GM12864 (cell line): ENCODE measurements around the gene PRDX6.

Source experiments
- DNase-seq: peaks from one replicate; pipeline ENCODE4 v3.0.0-alpha.2; 2011; ENCODE audit warnings: low read depth
- H3K4me3 ChIP-seq: 2 replicates; pipeline ENCODE4 v1.5.1; 2011; ENCODE audit warnings: mild to moderate bottlenecking, low read depth, low read length, control low read depth
- TF ChIP-seq, protein P1 (sequence below): IDR thresholded peaks from 2 replicates; pipeline ENCODE4 v1.5.1; 2011; ENCODE audit warnings: low read depth, mild to moderate bottlenecking, moderate library complexity, low read length, control low read depth, inconsistent platforms; ENCODE audit errors: missing control alignments

The PRDX6 gene

GRCh38 chr1:173525926-173526325, 48.8 kb downstream of the PRDX6 start:
- TF ChIP-seq, protein P1, sequence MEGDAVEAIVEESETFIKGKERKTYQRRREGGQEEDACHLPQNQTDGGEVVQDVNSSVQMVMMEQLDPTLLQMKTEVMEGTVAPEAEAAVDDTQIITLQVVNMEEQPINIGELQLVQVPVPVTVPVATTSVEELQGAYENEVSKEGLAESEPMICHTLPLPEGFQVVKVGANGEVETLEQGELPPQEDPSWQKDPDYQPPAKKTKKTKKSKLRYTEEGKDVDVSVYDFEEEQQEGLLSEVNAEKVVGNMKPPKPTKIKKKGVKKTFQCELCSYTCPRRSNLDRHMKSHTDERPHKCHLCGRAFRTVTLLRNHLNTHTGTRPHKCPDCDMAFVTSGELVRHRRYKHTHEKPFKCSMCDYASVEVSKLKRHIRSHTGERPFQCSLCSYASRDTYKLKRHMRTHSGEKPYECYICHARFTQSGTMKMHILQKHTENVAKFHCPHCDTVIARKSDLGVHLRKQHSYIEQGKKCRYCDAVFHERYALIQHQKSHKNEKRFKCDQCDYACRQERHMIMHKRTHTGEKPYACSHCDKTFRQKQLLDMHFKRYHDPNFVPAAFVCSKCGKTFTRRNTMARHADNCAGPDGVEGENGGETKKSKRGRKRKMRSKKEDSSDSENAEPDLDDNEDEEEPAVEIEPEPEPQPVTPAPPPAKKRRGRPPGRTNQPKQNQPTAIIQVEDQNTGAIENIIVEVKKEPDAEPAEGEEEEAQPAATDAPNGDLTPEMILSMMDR = no peak
- no peak for DNase-seq
- H3K4me3 ChIP-seq = no peak overlapping the region

GRCh38 chr1:173527151-173527826, 50.2 kb downstream of the PRDX6 start:
- TF ChIP-seq, protein P1 = no peak
- no peak for DNase-seq
- H3K4me3 ChIP-seq = no peak overlapping the region

DNA sequence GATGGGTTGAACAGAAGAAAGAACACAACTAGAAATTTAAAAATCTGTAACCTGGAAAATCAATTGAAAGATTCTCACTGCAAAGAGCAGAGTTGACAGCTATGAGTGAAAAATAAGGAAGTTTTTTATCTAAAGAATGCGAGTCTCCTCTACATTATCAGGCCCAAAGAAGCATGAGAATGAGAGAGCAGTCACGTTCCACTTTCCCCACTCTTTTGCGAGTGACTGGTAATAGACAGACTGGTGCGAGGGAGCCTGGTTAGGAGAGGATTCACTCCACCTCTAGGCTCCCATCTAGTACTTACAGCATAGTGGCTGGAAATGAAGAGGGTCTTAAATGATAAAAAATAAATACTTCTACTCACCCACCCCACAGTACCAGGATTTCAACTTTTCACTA, 52.0 kb downstream of the PRDX6 start:
- TF ChIP-seq, protein P1 = no peak
- no peak for DNase-seq
- no peak overlapping the region for H3K4me3 ChIP-seq

DNA sequence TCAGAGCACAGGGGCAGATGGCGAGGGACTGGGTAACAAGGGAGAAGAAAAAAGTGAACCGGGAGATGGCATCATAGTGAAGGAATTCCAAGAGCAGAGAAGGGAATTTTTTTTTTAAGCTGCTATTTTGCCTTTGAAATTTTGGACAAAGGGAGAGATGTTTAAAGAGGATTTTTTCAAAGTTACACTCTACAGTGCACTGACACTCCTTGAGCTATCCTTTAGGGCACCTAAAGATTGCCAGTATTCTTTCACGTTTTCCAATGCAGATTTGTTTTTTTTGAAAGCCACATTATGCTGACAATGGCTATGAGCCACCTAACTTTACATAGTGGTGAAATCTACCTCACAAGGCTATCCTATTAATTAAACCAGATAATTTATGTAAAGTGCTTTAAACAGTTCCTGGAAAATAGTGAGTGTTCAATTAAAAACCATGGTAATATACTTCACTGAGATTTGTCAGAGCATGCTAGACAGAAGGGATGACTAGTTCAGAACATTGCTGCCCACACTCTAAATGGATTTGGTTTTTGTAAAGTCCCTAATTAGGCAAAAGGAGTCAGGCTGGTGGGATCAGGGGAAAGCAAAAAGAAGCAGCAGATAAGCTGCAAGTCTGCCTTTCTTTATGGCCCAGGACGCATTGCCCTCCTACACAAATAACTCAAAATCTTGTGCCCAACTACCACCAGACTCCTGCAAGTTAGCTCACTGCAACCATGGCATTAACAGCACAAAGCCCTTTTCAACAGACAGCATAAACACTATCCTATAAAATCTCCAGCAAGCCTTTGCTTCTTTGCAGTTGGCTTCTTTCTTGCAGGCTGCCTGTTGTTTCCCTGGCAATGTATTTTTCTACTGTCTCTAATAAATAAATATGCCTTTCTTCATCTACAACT, 53.9 kb downstream of the PRDX6 start:
- no peak overlapping the region for H3K4me3 ChIP-seq

DNA sequence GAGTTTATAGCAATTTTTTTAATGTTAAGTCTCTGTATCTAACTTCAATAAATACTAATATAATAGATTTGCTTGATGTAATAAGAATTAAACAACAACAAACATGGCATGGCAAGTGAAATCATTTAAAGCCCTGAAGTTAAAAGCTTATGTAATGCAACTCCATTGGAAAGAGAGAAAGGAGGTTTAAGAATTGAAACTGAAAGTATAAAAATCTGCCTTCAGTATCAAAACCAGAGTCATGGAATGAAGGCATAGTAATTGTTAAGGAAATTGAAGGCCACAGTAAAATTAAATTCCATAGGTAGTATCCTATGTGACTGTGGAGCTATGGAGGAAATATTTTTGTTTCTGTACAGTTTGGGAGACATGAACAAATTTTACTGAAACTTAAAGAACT, 55.1 kb downstream of the PRDX6 start:
- DNase-seq = no peak
- TF ChIP-seq, protein P1 = no peak
- no peak overlapping the region for H3K4me3 ChIP-seq

More for the DNA sequence above, 53.9 kb downstream of the PRDX6 start:
- DNase-seq = no peak
- TF ChIP-seq, protein P1 = no peak

GRCh38 chr1:173536223-173536622, 59.1 kb downstream of the PRDX6 start:
- TF ChIP-seq, protein P1 = no peak
- no peak for DNase-seq
- no peak overlapping the region for H3K4me3 ChIP-seq
